ENCODE data around the gene ARRDC2.
"Not testable (repeated sequence)": the region's sequence is repeated elsewhere in the genome, so short reads cannot be mapped to it uniquely, and the experiment has no call there.

ARRDC2 gene

DNA sequence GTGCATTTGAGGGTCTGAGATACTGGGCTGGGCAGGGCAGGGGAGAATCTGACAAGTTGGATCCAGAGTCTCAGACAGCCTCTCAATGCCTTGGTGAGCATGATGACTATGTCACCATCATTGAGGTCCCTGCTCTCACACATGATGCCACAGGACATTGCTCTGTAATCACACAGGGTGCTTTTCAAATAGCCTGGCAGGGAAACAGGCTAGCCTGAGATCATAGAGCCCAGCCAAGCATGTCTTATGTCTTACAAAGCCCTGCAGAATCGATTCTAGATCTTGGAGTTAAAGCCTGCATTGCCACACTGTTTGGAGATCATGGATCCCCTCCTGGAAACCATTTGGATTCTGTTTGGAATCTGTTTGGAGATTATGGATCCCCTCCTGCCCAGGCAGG lies 35.7 kb upstream of the ARRDC2 start:
- Histone ChIP-seq H3K9ac (no peak overlapping the region), H3K27me3 (peaks cover 18% of the 10 kb centered on the region), H3K4me2 (peak overlapping the region; percentile 64), H3K9me3 (no peaks in the 10 kb centered on the region), H3K27ac (no peak overlapping the region), H3K4me1 (peaks cover 47% of the 10 kb centered on the region), H4K20me1 (no peaks in the 10 kb centered on the region), H3K4me3 (no peak overlapping the region), H3K36me3 (no peaks in the 10 kb centered on the region)
- no peak for TF ChIP-seq Cebpa-rat (IDR thresholded peaks at IDR 0.05)

GRCh38 chr19:17973759-17974158 lies 34.2 kb upstream of the ARRDC2 start:
- no peaks in the 10 kb centered on the region for H3K36me3 ChIP-seq
- peak overlapping the region; percentile 64; the same call in 1 of the 2 replicates for H3K4me2 ChIP-seq
- H4K20me1 ChIP-seq: no peaks in the 10 kb centered on the region
- H3K4me1 ChIP-seq: peaks cover 37% of the 10 kb centered on the region
- TF ChIP-seq Cebpa-rat (IDR thresholded peaks at IDR 0.05): no peak
- peaks cover 4% of the 10 kb centered on the region; the same call in 1 of the 2 replicates for H3K27me3 ChIP-seq
- no peak overlapping the region for H3K9ac ChIP-seq
- H3K27ac ChIP-seq: no peak overlapping the region
- no peak overlapping the region for H3K4me3 ChIP-seq
- no peaks in the 10 kb centered on the region for H3K9me3 ChIP-seq

GRCh38 chr19:17974551-17974950 lies 33.4 kb upstream of the ARRDC2 start:
- no peaks in the 10 kb centered on the region for H3K9me3 ChIP-seq
- no peak for TF ChIP-seq Cebpa-rat (IDR thresholded peaks at IDR 0.05)
- H3K27me3 ChIP-seq: no peaks in the 10 kb centered on the region
- no peak overlapping the region for H3K4me3 ChIP-seq
- H3K36me3 ChIP-seq: no peaks in the 10 kb centered on the region
- peaks cover 32% of the 10 kb centered on the region for H3K4me1 ChIP-seq
- H3K4me2 ChIP-seq: no peak overlapping the region
- H3K27ac ChIP-seq: no peak overlapping the region
- no peaks in the 10 kb centered on the region for H4K20me1 ChIP-seq
- H3K9ac ChIP-seq: no peak overlapping the region

DNA sequence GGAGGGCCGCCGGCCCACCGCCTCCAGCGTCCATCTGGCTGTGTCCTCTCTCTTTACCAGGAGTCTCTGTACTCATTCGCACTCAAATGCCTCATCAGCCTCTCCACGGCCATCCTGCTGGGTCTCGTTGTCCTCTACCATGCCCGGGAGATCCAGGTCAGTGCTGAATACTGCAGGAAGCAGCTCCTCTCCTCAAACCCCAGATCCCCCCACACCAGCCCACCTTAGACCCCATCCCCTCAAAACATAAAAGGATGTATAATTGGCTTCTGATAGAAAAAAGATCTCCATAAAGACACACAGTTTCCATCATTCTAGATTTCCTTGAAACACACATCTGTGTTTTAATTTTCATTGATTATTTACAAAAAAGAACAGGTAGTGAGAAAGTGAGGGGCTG lies 32.9 kb upstream of the ARRDC2 start:
- TF ChIP-seq Cebpa-rat (IDR thresholded peaks at IDR 0.05): no peak
- Histone ChIP-seq H3K36me3 (no peaks in the 10 kb centered on the region), H3K9me3 (no peaks in the 10 kb centered on the region), H3K4me1 (peaks cover 32% of the 10 kb centered on the region), H3K9ac (no peak overlapping the region), H3K27me3 (no peaks in the 10 kb centered on the region), H3K4me3 (no peak overlapping the region), H3K27ac (no peak overlapping the region), H3K4me2 (no peak overlapping the region), H4K20me1 (no peaks in the 10 kb centered on the region)

DNA sequence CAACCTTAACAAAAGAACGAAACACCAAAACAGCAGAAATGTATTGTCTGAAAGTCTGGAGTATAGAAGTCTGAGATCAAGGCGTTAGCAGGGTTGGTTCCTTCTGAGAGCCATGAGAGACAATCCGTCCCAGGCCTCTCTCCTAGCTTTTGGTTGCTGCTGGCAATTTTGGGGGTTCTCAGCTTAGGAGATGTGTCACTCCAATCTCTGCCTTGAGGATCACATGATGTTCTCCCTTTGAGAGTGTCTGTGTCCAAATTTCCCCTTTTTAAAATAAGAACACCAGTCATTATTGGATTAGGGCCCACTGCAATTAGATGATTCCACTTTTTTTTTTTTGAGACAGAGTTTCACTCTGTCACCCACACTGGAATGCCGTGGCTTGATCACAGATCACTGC lies 30.9 kb upstream of the ARRDC2 start:
- Histone ChIP-seq H3K9me3 (no peaks in the 10 kb centered on the region), H3K27me3 (no peaks in the 10 kb centered on the region), H3K4me3 (no peak overlapping the region), H3K4me2 (no peak overlapping the region), H3K27ac (no peak overlapping the region), H3K9ac (no peak overlapping the region), H3K4me1 (peaks cover 34% of the 10 kb centered on the region), H4K20me1 (no peaks in the 10 kb centered on the region), H3K36me3 (no peaks in the 10 kb centered on the region)
- no peak for TF ChIP-seq Cebpa-rat (IDR thresholded peaks at IDR 0.05)

- Histone ChIP-seq H3K36me3 (no peaks in the 10 kb centered on the region), H3K27me3 (no peaks in the 10 kb centered on the region), H3K4me2 (no peak overlapping the region), H3K4me3 (no peak overlapping the region), H3K27ac (no peak overlapping the region), H3K9ac (no peak overlapping the region), H3K4me1 (peaks cover 34% of the 10 kb centered on the region), H4K20me1 (no peaks in the 10 kb centered on the region), H3K9me3 (no peaks in the 10 kb centered on the region)
- no peak for TF ChIP-seq Cebpa-rat (IDR thresholded peaks at IDR 0.05)
Measured at GRCh38 chr19:17977488-17977887, 30.5 kb upstream of the ARRDC2 start.

DNA sequence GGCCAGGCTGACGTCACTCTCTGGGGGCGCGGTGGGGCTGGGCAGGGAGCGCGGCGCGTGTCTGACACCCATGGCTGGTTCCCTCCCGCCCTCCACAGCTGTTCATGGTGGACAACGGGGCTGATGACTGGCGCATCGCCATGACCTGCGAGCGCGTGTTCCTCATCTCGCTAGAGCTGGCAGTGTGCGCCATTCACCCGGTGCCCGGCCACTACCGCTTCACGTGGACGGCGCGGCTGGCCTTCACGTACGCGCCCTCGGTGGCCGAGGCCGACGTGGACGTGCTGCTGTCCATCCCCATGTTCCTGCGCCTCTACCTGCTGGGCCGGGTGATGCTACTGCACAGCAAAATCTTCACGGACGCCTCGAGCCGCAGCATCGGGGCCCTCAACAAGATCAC lies 26.4 kb upstream of the ARRDC2 start:
- Histone ChIP-seq H3K27me3 (no peaks in the 10 kb centered on the region), H3K4me3 (no peak overlapping the region), H3K4me2 (0 out of 2 replicates have a peak overlapping the region, but pooled peaks have one; percentile 26), H3K9ac (no peak overlapping the region), H3K9me3 (no peaks in the 10 kb centered on the region), H3K36me3 (no peaks in the 10 kb centered on the region), H3K4me1 (peaks cover 22% of the 10 kb centered on the region), H4K20me1 (no peaks in the 10 kb centered on the region), H3K27ac (no peak overlapping the region)
- TF ChIP-seq Cebpa-rat (IDR thresholded peaks at IDR 0.05): no peak

DNA sequence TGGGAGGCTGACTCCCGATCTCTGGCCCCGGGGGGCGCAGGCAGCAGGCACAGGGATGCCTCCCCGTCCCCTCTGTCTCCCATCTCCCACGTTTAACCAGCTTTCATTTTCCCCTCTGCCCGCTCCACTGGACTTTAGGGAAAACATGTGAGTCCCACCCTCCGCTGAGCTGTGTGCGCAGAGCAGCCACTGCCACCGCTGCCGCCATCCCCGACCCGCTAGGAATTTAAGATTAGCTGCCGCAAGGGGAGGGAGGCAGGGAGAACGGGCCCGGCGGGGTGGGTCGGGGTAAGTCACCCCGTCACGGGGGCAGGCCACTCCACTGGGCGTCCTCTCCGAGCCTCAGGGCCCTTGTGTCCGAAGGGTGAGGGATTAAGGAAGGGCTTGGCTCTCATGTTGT lies 25.5 kb upstream of the ARRDC2 start:
- no peaks in the 10 kb centered on the region for H3K27me3 ChIP-seq
- H3K9me3 ChIP-seq: no peaks in the 10 kb centered on the region
- peaks cover 22% of the 10 kb centered on the region for H3K4me1 ChIP-seq
- peak overlapping the region; percentile 53 for H3K4me2 ChIP-seq
- no peak overlapping the region for H3K4me3 ChIP-seq
- peak overlapping the region; percentile 41; the same call in 1 of the 2 replicates for H3K9ac ChIP-seq
- H4K20me1 ChIP-seq: no peaks in the 10 kb centered on the region
- no peak overlapping the region for H3K27ac ChIP-seq
- TF ChIP-seq Cebpa-rat (IDR thresholded peaks at IDR 0.05): no peak
- H3K36me3 ChIP-seq: no peaks in the 10 kb centered on the region

DNA sequence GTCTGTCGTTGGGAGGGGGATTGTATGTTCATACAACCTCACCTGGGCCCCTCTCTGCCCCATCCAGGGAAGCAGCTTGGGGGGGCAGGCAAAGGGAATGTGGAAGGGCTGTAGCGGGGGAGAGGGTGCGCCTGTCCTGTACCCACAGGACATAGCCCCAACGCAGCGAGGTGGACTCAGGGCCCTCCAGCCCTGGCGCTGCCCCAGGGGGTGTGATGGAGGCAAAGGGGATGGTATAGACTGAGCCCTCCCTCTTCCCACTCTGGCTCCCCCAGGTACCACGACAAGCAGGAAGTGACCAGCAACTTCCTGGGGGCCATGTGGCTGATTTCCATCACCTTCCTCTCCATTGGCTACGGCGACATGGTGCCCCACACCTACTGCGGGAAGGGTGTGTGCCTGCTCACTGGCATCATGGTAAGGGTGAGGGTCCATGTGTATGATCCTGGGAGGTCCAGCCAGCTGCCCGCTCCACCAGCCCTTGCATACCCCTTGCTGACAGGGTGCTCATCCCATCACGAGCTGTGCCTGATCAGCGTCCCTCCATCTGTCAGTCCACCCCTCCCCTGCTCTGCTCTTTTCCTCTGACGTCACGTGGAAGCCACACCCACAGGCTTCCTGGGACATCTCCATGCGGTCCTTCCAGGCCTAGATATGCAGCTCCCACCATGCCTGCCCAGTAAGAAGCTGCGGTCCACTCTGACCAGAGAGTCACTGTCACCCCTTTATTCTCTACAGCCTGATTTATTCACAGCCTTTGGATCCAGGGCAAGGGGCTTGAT lies 22.7 kb upstream of the ARRDC2 start:
- Histone ChIP-seq H3K4me1 (peaks cover 14% of the 10 kb centered on the region), H3K9ac (no peak overlapping the region), H3K4me3 (no peak overlapping the region), H3K27me3 (no peaks in the 10 kb centered on the region), H3K27ac (no peak overlapping the region), H3K9me3 (no peaks in the 10 kb centered on the region), H3K36me3 (no peaks in the 10 kb centered on the region), H4K20me1 (no peaks in the 10 kb centered on the region), H3K4me2 (no peak overlapping the region)
- no peak for TF ChIP-seq Cebpa-rat (IDR thresholded peaks at IDR 0.05)

GRCh38 chr19:17986569-17986968 lies 21.4 kb upstream of the ARRDC2 start:
- H4K20me1 ChIP-seq, H3K9ac ChIP-seq, H3K9me3 ChIP-seq, H3K27me3 ChIP-seq, H3K36me3 ChIP-seq, H3K4me1 ChIP-seq, H3K27ac ChIP-seq, H3K4me2 ChIP-seq, H3K4me3 ChIP-seq: not testable (repeated sequence)

DNA sequence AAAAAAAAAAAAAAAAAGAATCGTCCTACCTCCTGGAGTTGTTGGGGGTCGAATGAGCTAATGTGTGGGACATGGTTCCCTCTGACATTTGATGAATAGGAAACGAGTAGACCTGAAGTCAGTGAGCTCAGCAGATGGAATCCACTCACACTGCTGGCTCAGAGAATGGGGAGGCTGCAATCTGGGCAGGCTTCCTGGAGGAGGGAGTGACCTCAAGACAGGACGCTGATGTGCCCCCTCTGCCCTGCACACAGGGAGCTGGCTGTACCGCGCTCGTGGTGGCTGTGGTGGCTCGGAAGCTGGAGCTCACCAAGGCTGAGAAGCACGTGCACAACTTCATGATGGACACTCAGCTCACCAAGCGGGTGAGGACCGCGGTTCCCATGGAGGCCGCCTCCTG lies 19.8 kb upstream of the ARRDC2 start:
- Histone ChIP-seq H3K27me3 (no peaks in the 10 kb centered on the region), H3K9ac (no peak overlapping the region), H3K4me3 (no peak overlapping the region), H3K4me1 (no peaks in the 10 kb centered on the region), H3K36me3 (no peaks in the 10 kb centered on the region), H4K20me1 (no peaks in the 10 kb centered on the region), H3K4me2 (no peak overlapping the region), H3K27ac (no peak overlapping the region), H3K9me3 (no peaks in the 10 kb centered on the region)
- TF ChIP-seq Cebpa-rat (IDR thresholded peaks at IDR 0.05): no peak
